Measurements from ENCODE around the gene PIAS2. TPM values are rescaled to one million over a fixed set of nuclear protein-coding genes. Genes with fewer than 3 reads are reported as not detected.

The PIAS2 gene
- total and polyA plus RNA-seq, 2 of the 13 experiments (the other 11 are each of a cell fraction or from before 2014, with no cell fraction given): 12.2 to 12.7 TPM

- H2AFZ ChIP-seq (ENCODE audit: low read length): no peak overlapping the region
- POLR2A ChIA-PET: no interaction called here
- H3K36me3 ChIP-seq (replicated peaks in 1 of 2; ENCODE audit: control insufficient read depth in 1 of 2, insufficient read depth in 2 of 2, low read length in 2 of 2): peaks cover 3 to 30% of the 10 kb centered on the region in 2 experiments
- no peaks in the 10 kb centered on the region for H4K20me1 ChIP-seq (ENCODE audit: insufficient read depth, low read length)
- in situ Hi-C loops (cut with HindIII; ENCODE audit: extremely low pct_ligation_motif_present, low pct_unique_long_range_greater_than_20kb): no loop called here
- H3K4me1 ChIP-seq (ENCODE audit: insufficient read depth, low read length): peaks cover 15% of the 10 kb centered on the region
- H3K9me3 ChIP-seq (ENCODE audit: low read length): no peaks in the 10 kb centered on the region
- no peak overlapping the region for H3K4me3 ChIP-seq (replicated peaks in 1 of 3; ENCODE audit: insufficient read depth in 1 of 3, low read depth in 2 of 3, low read length in 3 of 3)
- H3K27ac ChIP-seq (ENCODE audit: extremely low read length, insufficient read depth, low read length): no peak overlapping the region
- intact Hi-C loops (cut with micrococcal nuclease; ENCODE audit: unreplicated experiment): no loop called here
- H3K79me2 ChIP-seq (ENCODE audit: insufficient read depth, low read length): no peaks in the 10 kb centered on the region
- ATAC-seq (no peak), DNase-seq (ENCODE audit: low spot score) (no peak), FAIRE-seq (no peak)
- H3K27me3 ChIP-seq (ENCODE audit: control insufficient read depth in 1 of 2, insufficient read depth in 2 of 2, low read length in 2 of 2): no peaks in the 10 kb centered on the region
- no peak overlapping the region for H3K9ac ChIP-seq (ENCODE audit: insufficient read depth, low read depth, low read length)
- CTCF ChIA-PET (ENCODE audit: low intra/inter-chr PET ratio, low total read pairs): no interaction called here
- TF ChIP-seq, protein P1, sequence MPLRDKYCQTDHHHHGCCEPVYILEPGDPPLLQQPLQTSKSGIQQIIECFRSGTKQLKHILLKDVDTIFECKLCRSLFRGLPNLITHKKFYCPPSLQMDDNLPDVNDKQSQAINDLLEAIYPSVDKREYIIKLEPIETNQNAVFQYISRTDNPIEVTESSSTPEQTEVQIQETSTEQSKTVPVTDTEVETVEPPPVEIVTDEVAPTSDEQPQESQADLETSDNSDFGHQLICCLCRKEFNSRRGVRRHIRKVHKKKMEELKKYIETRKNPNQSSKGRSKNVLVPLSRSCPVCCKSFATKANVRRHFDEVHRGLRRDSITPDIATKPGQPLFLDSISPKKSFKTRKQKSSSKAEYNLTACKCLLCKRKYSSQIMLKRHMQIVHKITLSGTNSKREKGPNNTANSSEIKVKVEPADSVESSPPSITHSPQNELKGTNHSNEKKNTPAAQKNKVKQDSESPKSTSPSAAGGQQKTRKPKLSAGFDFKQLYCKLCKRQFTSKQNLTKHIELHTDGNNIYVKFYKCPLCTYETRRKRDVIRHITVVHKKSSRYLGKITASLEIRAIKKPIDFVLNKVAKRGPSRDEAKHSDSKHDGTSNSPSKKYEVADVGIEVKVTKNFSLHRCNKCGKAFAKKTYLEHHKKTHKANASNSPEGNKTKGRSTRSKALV (CRISPR knock-in tag; IDR thresholded peaks at IDR 0.05): no peak
- no peak for TF ChIP-seq ZNF326 (CRISPR knock-in tag; IDR thresholded peaks at IDR 0.05; ENCODE audit: borderline replicate concordance)
- no peak for TF ChIP-seq POLR2AphosphoS5 (IDR thresholded peaks at IDR 0.05; ENCODE audit: low read depth, low read length)
- no peak for TF ChIP-seq CC2D1A (CRISPR knock-in tag; IDR thresholded peaks at IDR 0.05)
- no peak for TF ChIP-seq SIX1 (CRISPR knock-in tag; IDR thresholded peaks at IDR 0.05; ENCODE audit: borderline replicate concordance)
- WGBS (ENCODE audit: low lambda C conversion rate): 80% methylated on average over 1 of the region's 1 CpG
- no TSS peak for BruUV-seq (replicated peaks)
- no peak overlapping the region for H3K4me2 ChIP-seq (ENCODE audit: low read depth, low read length)
Observed at GRCh38 chr18:46829947-46830346, 87.4 kb downstream of the PIAS2 start.

GRCh38 chr18:46829531-46829930 lies 87.8 kb downstream of the PIAS2 start:
- H3K9ac ChIP-seq (ENCODE audit: insufficient read depth, low read depth, low read length): no peak overlapping the region
- 98% methylated on average over 4 of the region's 4 CpGs for WGBS (ENCODE audit: low lambda C conversion rate)
- no peak for FAIRE-seq
- POLR2A ChIA-PET: no interaction called here
- in situ Hi-C loops (cut with HindIII; ENCODE audit: extremely low pct_ligation_motif_present, low pct_unique_long_range_greater_than_20kb) (no loop called here), intact Hi-C loops (cut with micrococcal nuclease; ENCODE audit: unreplicated experiment) (no loop called here)
- H3K36me3 ChIP-seq (replicated peaks in 1 of 2; ENCODE audit: control insufficient read depth in 1 of 2, insufficient read depth in 2 of 2, low read length in 2 of 2): peaks cover 3 to 30% of the 10 kb centered on the region in 2 experiments
- CTCF ChIA-PET (ENCODE audit: low intra/inter-chr PET ratio, low total read pairs): no interaction called here
- H3K4me2 ChIP-seq (ENCODE audit: low read depth, low read length): no peak overlapping the region
- no peaks in the 10 kb centered on the region for H4K20me1 ChIP-seq (ENCODE audit: insufficient read depth, low read length)
- no peaks in the 10 kb centered on the region for H3K27me3 ChIP-seq (ENCODE audit: control insufficient read depth in 1 of 2, insufficient read depth in 2 of 2, low read length in 2 of 2)
- H3K79me2 ChIP-seq (ENCODE audit: insufficient read depth, low read length): no peaks in the 10 kb centered on the region
- ATAC-seq: no peak
- no peak overlapping the region for H3K27ac ChIP-seq (ENCODE audit: extremely low read length, insufficient read depth, low read length)
- peaks cover 15% of the 10 kb centered on the region for H3K4me1 ChIP-seq (ENCODE audit: insufficient read depth, low read length)
- H2AFZ ChIP-seq (ENCODE audit: low read length): no peak overlapping the region
- BruUV-seq (replicated peaks): no TSS peak
- H3K9me3 ChIP-seq (ENCODE audit: low read length): no peaks in the 10 kb centered on the region
- no peak for DNase-seq (ENCODE audit: low spot score)
- H3K4me3 ChIP-seq (replicated peaks in 1 of 3; ENCODE audit: insufficient read depth in 1 of 3, low read depth in 2 of 3, low read length in 3 of 3): no peak overlapping the region
- TF ChIP-seq NFYB (CRISPR knock-in tag; IDR thresholded peaks at IDR 0.05) (no peak), MEIS2 (CRISPR knock-in tag; IDR thresholded peaks at IDR 0.05) (no peak), ZNF101 (CRISPR knock-in tag; IDR thresholded peaks at IDR 0.05; ENCODE audit: borderline replicate concordance, low read depth) (no peak), RFXANK (CRISPR knock-in tag; IDR thresholded peaks at IDR 0.05) (no peak), ZNF792 (CRISPR knock-in tag; IDR thresholded peaks at IDR 0.05) (no peak), CCAR2 (optimal IDR thresholded peaks at IDR 0.05; ENCODE audit: low read depth, low read length) (no peak), ZBTB20 (CRISPR knock-in tag; IDR thresholded peaks at IDR 0.05; ENCODE audit: borderline replicate concordance, low read depth) (no peak), SRSF4 (IDR thresholded peaks at IDR 0.05; ENCODE audit: low read depth, low read length, poor library complexity, severe bottlenecking) (no peak), ZNF17 (CRISPR knock-in tag; IDR thresholded peaks at IDR 0.05) (no peak)
- TF ChIP-seq, protein P2, sequence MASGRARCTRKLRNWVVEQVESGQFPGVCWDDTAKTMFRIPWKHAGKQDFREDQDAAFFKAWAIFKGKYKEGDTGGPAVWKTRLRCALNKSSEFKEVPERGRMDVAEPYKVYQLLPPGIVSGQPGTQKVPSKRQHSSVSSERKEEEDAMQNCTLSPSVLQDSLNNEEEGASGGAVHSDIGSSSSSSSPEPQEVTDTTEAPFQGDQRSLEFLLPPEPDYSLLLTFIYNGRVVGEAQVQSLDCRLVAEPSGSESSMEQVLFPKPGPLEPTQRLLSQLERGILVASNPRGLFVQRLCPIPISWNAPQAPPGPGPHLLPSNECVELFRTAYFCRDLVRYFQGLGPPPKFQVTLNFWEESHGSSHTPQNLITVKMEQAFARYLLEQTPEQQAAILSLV (CRISPR knock-in tag; IDR thresholded peaks at IDR 0.05; ENCODE audit: borderline replicate concordance): no peak
- TF ChIP-seq, protein P3, sequence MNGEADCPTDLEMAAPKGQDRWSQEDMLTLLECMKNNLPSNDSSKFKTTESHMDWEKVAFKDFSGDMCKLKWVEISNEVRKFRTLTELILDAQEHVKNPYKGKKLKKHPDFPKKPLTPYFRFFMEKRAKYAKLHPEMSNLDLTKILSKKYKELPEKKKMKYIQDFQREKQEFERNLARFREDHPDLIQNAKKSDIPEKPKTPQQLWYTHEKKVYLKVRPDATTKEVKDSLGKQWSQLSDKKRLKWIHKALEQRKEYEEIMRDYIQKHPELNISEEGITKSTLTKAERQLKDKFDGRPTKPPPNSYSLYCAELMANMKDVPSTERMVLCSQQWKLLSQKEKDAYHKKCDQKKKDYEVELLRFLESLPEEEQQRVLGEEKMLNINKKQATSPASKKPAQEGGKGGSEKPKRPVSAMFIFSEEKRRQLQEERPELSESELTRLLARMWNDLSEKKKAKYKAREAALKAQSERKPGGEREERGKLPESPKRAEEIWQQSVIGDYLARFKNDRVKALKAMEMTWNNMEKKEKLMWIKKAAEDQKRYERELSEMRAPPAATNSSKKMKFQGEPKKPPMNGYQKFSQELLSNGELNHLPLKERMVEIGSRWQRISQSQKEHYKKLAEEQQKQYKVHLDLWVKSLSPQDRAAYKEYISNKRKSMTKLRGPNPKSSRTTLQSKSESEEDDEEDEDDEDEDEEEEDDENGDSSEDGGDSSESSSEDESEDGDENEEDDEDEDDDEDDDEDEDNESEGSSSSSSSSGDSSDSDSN (CRISPR knock-in tag; IDR thresholded peaks at IDR 0.05): no peak
